ENCODE measurements around the gene MYH7B. TPM values are rescaled to one million over a fixed set of nuclear protein-coding genes. Genes with fewer than 3 reads are reported as not detected.

MYH7B gene
- total RNA-seq, 1 donor from 2014 or later: under 0.01 TPM

- Histone ChIP-seq H3K27me3 (ENCODE audit: control insufficient read depth, insufficient read depth, low read length) (no peaks in the 10 kb centered on the region), H3K4me3 (ENCODE audit: low read depth, low read length) (no peak overlapping the region), H3K36me3 (ENCODE audit: control insufficient read depth, insufficient read depth, low read length) (peaks cover 10% of the 10 kb centered on the region)
- FAIRE-seq (no peak), DNase-seq (ENCODE audit: low read depth) (no peak)
- TF ChIP-seq CTCF (IDR thresholded peaks at IDR 0.05; ENCODE audit: insufficient read depth, low read length, severe bottlenecking): no peak
Observed at GRCh38 chr20:34994509-34995131, 39.0 kb downstream of the MYH7B start.

- TF ChIP-seq CTCF (IDR thresholded peaks at IDR 0.05; ENCODE audit: insufficient read depth, low read length, severe bottlenecking): no peak
- FAIRE-seq (no peak), DNase-seq (ENCODE audit: low read depth) (no peak)
- Histone ChIP-seq H3K27me3 (ENCODE audit: control insufficient read depth, insufficient read depth, low read length) (no peaks in the 10 kb centered on the region), H3K36me3 (ENCODE audit: control insufficient read depth, insufficient read depth, low read length) (peaks cover 10% of the 10 kb centered on the region), H3K4me3 (ENCODE audit: low read depth, low read length) (no peak overlapping the region)
Observed at GRCh38 chr20:34995192-34995591, 39.5 kb downstream of the MYH7B start.

GRCh38 chr20:34995696-34996095, 40.0 kb downstream of the MYH7B start:
- no peak for DNase-seq (ENCODE audit: low read depth)
- Histone ChIP-seq H3K27me3 (ENCODE audit: control insufficient read depth, insufficient read depth, low read length) (no peaks in the 10 kb centered on the region), H3K36me3 (ENCODE audit: control insufficient read depth, insufficient read depth, low read length) (peaks cover 12% of the 10 kb centered on the region), H3K4me3 (ENCODE audit: low read depth, low read length) (no peak overlapping the region)
- no peak for TF ChIP-seq CTCF (IDR thresholded peaks at IDR 0.05; ENCODE audit: insufficient read depth, low read length, severe bottlenecking)
- FAIRE-seq: no peak

GRCh38 chr20:34996243-34997028, 40.8 kb downstream of the MYH7B start:
- DNase-seq (ENCODE audit: low read depth) (no peak), FAIRE-seq (no peak)
- Histone ChIP-seq H3K4me3 (ENCODE audit: low read depth, low read length) (no peak overlapping the region), H3K36me3 (ENCODE audit: control insufficient read depth, insufficient read depth, low read length) (peaks cover 17% of the 10 kb centered on the region), H3K27me3 (ENCODE audit: control insufficient read depth, insufficient read depth, low read length) (no peaks in the 10 kb centered on the region)
- TF ChIP-seq CTCF (IDR thresholded peaks at IDR 0.05; ENCODE audit: insufficient read depth, low read length, severe bottlenecking): no peak

GRCh38 chr20:34997131-34997561, 41.5 kb downstream of the MYH7B start:
- TF ChIP-seq CTCF (IDR thresholded peaks at IDR 0.05; ENCODE audit: insufficient read depth, low read length, severe bottlenecking): no peak
- H3K4me3 ChIP-seq (ENCODE audit: low read depth, low read length): no peak overlapping the region
- H3K27me3 ChIP-seq (ENCODE audit: control insufficient read depth, insufficient read depth, low read length): no peaks in the 10 kb centered on the region
- FAIRE-seq (no peak), DNase-seq (ENCODE audit: low read depth) (no peak)
- peaks cover 17% of the 10 kb centered on the region for H3K36me3 ChIP-seq (ENCODE audit: control insufficient read depth, insufficient read depth, low read length)
